C4-2B (cell line): Measurements from ENCODE around the gene CRAMP1.

Experiments
- ZFX ChIP-seq: fragments of 450-650 bp; IDR thresholded peaks from 2 replicates; pipeline ENCODE4 v1.6.1; 2017
- TF ChIP-seq, protein P1 (sequence below): fragments of 450-650 bp; conservative IDR thresholded peaks from 2 replicates; pipeline ENCODE4 v1.5.1; 2017; ENCODE audit warnings: mild to moderate bottlenecking

DNA sequence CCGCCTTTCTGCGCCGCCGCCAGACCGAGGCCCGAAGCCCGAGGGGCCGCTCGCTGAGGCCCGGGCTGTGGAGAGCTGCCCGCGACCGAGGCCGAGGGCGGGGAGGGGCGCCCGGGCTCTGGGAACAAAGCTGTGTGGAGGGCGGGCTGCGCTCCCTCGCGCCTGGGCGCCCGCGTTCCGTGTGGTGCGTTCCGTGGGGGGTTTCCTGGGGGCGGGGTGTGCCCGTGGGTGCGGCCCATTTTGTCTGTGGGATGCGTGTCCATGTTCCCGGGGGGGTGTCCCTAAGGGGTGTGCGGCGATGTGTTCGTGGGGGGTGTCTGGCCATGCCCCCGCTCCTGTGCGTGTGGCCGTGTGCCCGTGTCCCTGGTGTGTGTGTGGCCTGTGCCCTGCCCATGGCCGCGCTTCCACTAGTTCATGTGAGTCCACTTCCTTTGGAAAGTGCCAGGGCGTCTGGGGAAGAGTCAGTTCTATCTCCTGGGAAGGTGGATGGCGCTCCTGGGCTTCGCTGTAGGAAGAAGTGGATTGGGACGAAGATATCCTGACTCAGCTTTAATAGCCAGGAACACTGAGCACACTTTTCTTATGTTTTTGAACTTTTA is 66.4 kb downstream of the CRAMP1 start:
- TF ChIP-seq, protein P1, sequence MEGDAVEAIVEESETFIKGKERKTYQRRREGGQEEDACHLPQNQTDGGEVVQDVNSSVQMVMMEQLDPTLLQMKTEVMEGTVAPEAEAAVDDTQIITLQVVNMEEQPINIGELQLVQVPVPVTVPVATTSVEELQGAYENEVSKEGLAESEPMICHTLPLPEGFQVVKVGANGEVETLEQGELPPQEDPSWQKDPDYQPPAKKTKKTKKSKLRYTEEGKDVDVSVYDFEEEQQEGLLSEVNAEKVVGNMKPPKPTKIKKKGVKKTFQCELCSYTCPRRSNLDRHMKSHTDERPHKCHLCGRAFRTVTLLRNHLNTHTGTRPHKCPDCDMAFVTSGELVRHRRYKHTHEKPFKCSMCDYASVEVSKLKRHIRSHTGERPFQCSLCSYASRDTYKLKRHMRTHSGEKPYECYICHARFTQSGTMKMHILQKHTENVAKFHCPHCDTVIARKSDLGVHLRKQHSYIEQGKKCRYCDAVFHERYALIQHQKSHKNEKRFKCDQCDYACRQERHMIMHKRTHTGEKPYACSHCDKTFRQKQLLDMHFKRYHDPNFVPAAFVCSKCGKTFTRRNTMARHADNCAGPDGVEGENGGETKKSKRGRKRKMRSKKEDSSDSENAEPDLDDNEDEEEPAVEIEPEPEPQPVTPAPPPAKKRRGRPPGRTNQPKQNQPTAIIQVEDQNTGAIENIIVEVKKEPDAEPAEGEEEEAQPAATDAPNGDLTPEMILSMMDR, result no peak
- TF ChIP-seq ZFX, result peak; percentile 68; the same call in 1 of the 2 replicates
